ENCODE data around the gene CCDC185. TPM values are rescaled to one million over a fixed set of nuclear protein-coding genes. Genes with fewer than 3 reads are reported as not detected.

CCDC185 gene
- total RNA-seq, 1 donor = not detected

DNA sequence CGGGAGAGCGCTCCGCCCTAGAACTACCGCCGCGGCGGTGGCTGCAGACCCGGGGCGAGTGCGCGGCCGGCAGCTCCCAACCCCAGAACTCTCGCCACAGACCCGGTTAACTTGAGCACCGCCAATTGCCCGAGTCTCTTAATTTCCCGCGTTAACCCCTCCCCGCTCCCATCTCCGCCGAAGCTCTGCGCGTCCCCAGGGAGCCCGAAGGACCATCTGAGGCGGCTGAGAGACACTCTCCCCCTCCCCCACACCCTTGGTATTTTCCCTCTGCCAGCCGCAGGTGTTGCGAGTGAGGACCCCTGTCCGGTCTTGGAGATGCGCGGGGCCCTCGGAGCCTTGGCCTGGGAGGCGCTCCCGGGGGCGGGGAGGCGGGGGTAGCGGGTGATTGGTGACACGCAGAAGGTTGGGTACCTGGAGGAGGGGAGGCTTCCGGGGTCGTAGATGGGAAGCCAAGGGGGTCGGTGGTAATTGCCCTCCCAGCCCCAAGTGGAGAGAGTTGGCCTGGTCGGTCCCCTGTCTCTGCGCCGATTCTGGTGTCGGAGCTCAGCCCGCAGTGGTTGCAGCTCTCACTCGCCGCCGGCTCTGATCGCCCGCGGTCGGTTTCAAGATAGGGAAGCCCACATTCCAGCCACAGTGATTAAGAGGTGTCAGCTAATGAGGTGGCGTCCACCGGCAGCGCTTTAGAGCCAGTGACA, 28.4 kb upstream of the CCDC185 start:
- no peak overlapping the region for H2AFZ ChIP-seq (ENCODE audit: low read length)
- H3K27me3 ChIP-seq (ENCODE audit: insufficient read depth, low read length) = peaks cover 51% of the 10 kb centered on the region
- no peaks in the 10 kb centered on the region for H4K20me1 ChIP-seq (ENCODE audit: insufficient read depth, low read length)
- no peak overlapping the region for H3K4me3 ChIP-seq (ENCODE audit: insufficient read depth, low read length)
- TF ChIP-seq, protein P1, sequence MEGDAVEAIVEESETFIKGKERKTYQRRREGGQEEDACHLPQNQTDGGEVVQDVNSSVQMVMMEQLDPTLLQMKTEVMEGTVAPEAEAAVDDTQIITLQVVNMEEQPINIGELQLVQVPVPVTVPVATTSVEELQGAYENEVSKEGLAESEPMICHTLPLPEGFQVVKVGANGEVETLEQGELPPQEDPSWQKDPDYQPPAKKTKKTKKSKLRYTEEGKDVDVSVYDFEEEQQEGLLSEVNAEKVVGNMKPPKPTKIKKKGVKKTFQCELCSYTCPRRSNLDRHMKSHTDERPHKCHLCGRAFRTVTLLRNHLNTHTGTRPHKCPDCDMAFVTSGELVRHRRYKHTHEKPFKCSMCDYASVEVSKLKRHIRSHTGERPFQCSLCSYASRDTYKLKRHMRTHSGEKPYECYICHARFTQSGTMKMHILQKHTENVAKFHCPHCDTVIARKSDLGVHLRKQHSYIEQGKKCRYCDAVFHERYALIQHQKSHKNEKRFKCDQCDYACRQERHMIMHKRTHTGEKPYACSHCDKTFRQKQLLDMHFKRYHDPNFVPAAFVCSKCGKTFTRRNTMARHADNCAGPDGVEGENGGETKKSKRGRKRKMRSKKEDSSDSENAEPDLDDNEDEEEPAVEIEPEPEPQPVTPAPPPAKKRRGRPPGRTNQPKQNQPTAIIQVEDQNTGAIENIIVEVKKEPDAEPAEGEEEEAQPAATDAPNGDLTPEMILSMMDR (IDR thresholded peaks at IDR 0.05; ENCODE audit: extremely low read depth, low read depth, low read length) = no peak
- no peak overlapping the region for H3K27ac ChIP-seq (ENCODE audit: low read depth, low read length)
- H3K4me2 ChIP-seq (ENCODE audit: insufficient read depth, low read length) = no peak overlapping the region
- H3K4me1 ChIP-seq (ENCODE audit: insufficient read depth, low read length) = peaks cover 7% of the 10 kb centered on the region
- H3K9me3 ChIP-seq (ENCODE audit: low read depth, low read length) = no peaks in the 10 kb centered on the region
- DNase-seq (ENCODE audit: insufficient read length, low spot score, missing footprints) = no peak
- H3K79me2 ChIP-seq (ENCODE audit: insufficient read depth, low read length) = no peaks in the 10 kb centered on the region
- no peaks in the 10 kb centered on the region for H3K36me3 ChIP-seq (ENCODE audit: insufficient read depth, low read length)

DNA sequence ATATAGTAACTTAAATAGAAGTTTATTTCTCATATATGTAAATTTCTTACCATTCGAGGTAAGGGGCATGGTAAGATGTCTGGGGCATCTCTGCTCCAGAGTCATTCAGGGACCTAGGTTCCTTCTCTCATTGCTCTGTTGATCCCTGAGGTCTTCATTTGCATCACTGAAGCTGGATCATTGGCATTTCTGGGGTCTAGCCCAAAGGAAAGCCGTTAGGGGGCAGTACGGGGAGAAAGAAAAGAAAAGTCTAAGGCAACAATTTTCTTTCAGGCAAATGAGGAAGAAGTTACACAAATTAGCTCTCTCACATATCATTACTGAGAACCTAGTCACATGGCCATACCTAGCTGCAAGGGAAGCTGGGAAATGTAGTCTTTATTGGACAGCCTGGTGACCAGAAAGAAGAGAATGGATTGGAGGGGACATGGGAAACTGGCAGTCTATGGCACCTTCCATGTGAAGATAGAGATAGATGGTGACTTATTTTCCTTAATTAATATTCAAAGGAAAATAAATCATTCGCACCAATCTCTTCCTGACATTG, 19.1 kb upstream of the CCDC185 start:
- H4K20me1 ChIP-seq (ENCODE audit: insufficient read depth, low read length) = no peaks in the 10 kb centered on the region
- H3K36me3 ChIP-seq (ENCODE audit: insufficient read depth, low read length) = no peaks in the 10 kb centered on the region
- peaks cover 8% of the 10 kb centered on the region for H3K9me3 ChIP-seq (ENCODE audit: low read depth, low read length)
- TF ChIP-seq, protein P1 (IDR thresholded peaks at IDR 0.05; ENCODE audit: extremely low read depth, low read depth, low read length) = no peak
- no peaks in the 10 kb centered on the region for H3K4me1 ChIP-seq (ENCODE audit: insufficient read depth, low read length)
- no peak overlapping the region for H3K4me2 ChIP-seq (ENCODE audit: insufficient read depth, low read length)
- no peak for DNase-seq (ENCODE audit: insufficient read length, low spot score, missing footprints)
- H2AFZ ChIP-seq (ENCODE audit: low read length) = no peak overlapping the region
- peaks cover 3% of the 10 kb centered on the region for H3K27me3 ChIP-seq (ENCODE audit: insufficient read depth, low read length)
- no peak overlapping the region for H3K4me3 ChIP-seq (ENCODE audit: insufficient read depth, low read length)
- no peak overlapping the region for H3K27ac ChIP-seq (ENCODE audit: low read depth, low read length)
- no peaks in the 10 kb centered on the region for H3K79me2 ChIP-seq (ENCODE audit: insufficient read depth, low read length)

DNA sequence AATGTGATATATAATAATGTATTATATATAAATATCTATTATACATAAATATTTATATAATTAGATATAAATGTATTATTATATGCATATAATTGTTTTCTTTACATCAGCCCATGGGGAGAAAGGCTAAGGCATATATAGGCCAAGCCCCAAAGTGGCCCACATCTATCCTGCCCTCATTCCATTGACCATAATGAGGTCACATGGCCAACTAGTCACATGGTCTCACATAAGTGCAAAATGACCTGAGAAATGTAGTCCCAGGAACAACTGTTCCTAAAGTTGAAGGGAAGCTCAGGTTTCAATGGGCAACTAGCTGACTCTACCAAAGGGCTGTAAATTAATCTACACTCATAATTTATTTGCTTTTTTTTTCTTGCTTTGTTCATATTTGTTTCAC, 14.5 kb upstream of the CCDC185 start:
- Histone ChIP-seq H3K27ac (ENCODE audit: low read depth, low read length) (no peak overlapping the region), H3K4me1 (ENCODE audit: insufficient read depth, low read length) (no peaks in the 10 kb centered on the region), H3K9me3 (ENCODE audit: low read depth, low read length) (peaks cover 8% of the 10 kb centered on the region), H2AFZ (ENCODE audit: low read length) (no peak overlapping the region), H3K79me2 (ENCODE audit: insufficient read depth, low read length) (no peaks in the 10 kb centered on the region), H3K36me3 (ENCODE audit: insufficient read depth, low read length) (no peaks in the 10 kb centered on the region), H3K4me2 (ENCODE audit: insufficient read depth, low read length) (no peak overlapping the region), H3K4me3 (ENCODE audit: insufficient read depth, low read length) (no peak overlapping the region), H4K20me1 (ENCODE audit: insufficient read depth, low read length) (no peaks in the 10 kb centered on the region), H3K27me3 (ENCODE audit: insufficient read depth, low read length) (peaks cover 3% of the 10 kb centered on the region)
- TF ChIP-seq, protein P1 (IDR thresholded peaks at IDR 0.05; ENCODE audit: extremely low read depth, low read depth, low read length) = no peak
- no peak for DNase-seq (ENCODE audit: insufficient read length, low spot score, missing footprints)

DNA sequence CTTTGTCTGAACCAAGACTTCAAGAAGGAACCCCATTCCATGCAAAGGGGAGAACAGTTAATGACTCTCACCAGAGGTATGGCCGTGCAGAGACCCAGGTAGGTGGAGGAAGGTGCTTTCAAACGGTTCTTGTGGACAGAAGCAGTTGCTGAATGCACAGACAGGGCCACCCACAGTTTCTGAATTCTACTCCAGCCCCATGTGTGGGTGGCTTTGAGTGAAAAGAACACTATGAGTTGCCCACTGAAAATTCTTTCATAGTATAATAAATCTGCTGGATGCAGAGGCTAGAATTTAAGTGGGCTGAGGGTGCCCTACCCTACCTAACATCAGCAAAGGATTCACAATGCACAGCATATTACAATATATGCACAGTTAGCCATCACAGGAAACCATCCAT, 7.2 kb upstream of the CCDC185 start:
- no peaks in the 10 kb centered on the region for H4K20me1 ChIP-seq (ENCODE audit: insufficient read depth, low read length)
- H3K27ac ChIP-seq (ENCODE audit: low read depth, low read length) = no peak overlapping the region
- no peak overlapping the region for H3K4me3 ChIP-seq (ENCODE audit: insufficient read depth, low read length)
- peaks cover 20% of the 10 kb centered on the region for H3K27me3 ChIP-seq (ENCODE audit: insufficient read depth, low read length)
- H3K9me3 ChIP-seq (ENCODE audit: low read depth, low read length) = no peaks in the 10 kb centered on the region
- DNase-seq (ENCODE audit: insufficient read length, low spot score, missing footprints) = no peak
- no peaks in the 10 kb centered on the region for H3K36me3 ChIP-seq (ENCODE audit: insufficient read depth, low read length)
- H2AFZ ChIP-seq (ENCODE audit: low read length) = no peak overlapping the region
- no peak overlapping the region for H3K4me2 ChIP-seq (ENCODE audit: insufficient read depth, low read length)
- no peaks in the 10 kb centered on the region for H3K79me2 ChIP-seq (ENCODE audit: insufficient read depth, low read length)
- TF ChIP-seq, protein P1 (IDR thresholded peaks at IDR 0.05; ENCODE audit: extremely low read depth, low read depth, low read length) = no peak
- H3K4me1 ChIP-seq (ENCODE audit: insufficient read depth, low read length) = no peaks in the 10 kb centered on the region

Data from osteoblast (primary cell).